GM18499 (cell line): ENCODE measurements around the gene CMSS1.
"Not testable (repeated sequence)": the region's sequence is repeated elsewhere in the genome, so short reads cannot be mapped to it uniquely, and the experiment has no call there.

Experiments used
- ATAC-seq: cut with Tn5 transposase; IDR thresholded peaks from one replicate; pipeline ENCODE4 v1.9.1; 2021; ENCODE audit warnings: moderate number of reproducible peaks; ENCODE audit not compliant: insufficient read depth, unreplicated experiment

Gene CMSS1

DNA sequence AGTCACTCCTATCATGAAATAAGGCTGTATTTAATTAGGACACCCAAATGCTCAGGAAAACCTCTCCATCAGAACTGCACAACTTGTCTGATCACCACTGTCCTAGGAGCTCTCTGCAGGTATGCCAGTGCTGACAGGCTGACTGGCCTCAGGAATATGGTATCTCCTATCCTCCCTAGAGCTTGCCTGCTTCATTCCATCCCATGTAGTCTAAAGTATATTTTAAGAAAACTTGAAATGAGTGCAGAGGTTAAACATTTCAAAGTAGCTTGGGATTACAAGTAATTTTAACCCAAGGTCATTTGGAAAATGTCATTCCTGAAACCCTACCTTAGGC, 273.0 kb downstream of the CMSS1 start:
- ATAC-seq = no peak

- no peak for ATAC-seq
Measured at GRCh38 chr3:100093831-100094230, 276.2 kb downstream of the CMSS1 start.

GRCh38 chr3:100096286-100096685, 278.6 kb downstream of the CMSS1 start:
- not testable (repeated sequence) for ATAC-seq

- no peak for ATAC-seq
Measured at GRCh38 chr3:100096866-100097265, 279.2 kb downstream of the CMSS1 start.

- ATAC-seq = no peak
Measured at GRCh38 chr3:100097919-100098783, 280.5 kb downstream of the CMSS1 start.

DNA sequence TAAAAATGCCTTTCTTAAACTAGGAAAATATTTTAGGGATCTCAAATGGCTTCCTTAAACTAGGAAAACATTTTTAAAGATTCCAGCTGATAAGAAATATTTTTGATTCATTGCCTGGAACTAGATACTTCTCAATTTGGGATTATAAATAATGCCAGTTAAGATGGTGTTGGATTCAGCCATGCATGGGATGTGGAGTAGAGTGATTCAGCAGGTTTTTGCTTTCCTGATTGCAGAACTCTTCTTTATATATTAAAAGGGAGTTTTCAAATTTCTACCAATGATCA, 281.1 kb downstream of the CMSS1 start:
- ATAC-seq = no peak

- no peak for ATAC-seq
Measured at GRCh38 chr3:100099621-100100020, 282.0 kb downstream of the CMSS1 start.

GRCh38 chr3:100100425-100100824, 282.8 kb downstream of the CMSS1 start:
- no peak for ATAC-seq

DNA sequence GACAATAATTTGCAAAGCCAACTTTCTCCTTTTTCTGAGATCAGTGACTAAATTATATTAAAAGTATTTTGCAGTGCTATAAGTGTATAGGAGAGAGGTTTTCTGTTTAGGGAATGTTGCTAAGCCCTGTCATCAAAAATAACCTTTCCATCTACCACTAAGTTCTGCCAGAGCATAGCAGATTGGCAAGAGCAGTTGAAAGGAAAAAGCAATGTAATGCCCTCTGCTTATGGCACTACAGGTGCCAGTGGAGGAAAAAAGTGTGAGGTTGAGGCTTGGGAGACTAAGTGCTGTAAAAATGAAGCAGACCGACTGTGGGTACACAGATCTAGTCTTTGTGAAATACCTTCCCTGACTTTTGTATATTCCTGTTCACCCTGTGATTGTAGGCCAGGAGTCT, 285.1 kb downstream of the CMSS1 start:
- ATAC-seq = no peak

DNA sequence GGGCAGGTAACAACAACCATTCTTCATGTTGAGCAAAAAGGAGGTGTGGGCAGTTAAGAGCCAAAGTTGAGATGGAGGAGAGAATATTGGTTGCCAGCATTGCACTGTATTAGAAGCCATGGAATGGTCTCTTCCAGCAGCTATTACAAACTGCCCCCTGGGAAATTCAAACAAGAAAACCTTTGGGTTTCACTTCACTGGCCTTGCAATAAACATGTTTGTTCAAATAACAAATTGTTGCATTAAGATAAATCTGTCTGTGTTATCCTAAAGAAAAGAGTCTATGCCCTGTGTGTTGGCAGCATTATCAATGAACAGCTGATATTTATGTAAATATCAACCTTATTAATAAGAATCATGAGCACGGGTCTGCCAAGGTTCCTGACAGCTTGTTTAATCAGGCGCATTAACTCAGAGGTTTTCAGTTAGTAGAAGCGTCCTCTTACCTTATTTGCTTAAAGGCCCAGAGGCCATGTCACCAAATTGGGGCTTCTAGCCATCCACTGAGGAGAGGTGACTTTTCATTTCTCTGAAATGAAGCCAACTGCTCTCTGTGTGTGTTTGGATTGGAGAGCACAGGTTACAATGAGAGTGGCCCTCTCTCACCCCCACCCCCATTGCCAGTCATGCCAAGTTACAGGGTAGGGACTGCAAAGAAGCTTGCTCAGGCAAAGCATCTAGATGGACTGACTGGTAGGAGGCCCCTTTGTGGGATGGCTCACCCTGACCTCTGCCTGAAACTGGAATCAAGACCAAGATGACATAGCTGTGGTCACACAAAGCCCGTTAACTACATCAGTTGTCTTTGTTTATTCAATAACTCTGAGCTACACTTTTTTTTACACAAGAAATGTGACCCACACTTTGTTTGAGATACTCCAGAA, 286.1 kb downstream of the CMSS1 start:
- ATAC-seq = peak; percentile 78

DNA sequence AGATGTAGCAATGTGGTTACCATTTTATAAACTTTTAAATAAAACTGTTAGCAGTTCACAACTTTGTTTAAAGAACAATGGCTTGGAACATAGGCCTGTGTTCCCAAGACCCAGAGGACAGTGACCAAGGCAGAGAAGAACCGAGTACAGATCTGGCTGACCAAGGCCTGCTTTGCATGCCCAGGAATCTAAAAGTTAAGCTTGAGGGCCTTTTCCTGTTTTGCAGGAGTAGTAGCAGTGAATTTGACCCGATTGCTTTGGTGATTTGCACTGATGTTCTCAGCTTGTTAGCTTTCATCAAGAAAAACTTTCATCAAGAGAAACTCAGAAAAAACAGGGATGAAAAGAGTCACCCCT, 286.8 kb downstream of the CMSS1 start:
- peak; percentile 14 for ATAC-seq

GRCh38 chr3:100104817-100105413, 287.3 kb downstream of the CMSS1 start:
- ATAC-seq = no peak

DNA sequence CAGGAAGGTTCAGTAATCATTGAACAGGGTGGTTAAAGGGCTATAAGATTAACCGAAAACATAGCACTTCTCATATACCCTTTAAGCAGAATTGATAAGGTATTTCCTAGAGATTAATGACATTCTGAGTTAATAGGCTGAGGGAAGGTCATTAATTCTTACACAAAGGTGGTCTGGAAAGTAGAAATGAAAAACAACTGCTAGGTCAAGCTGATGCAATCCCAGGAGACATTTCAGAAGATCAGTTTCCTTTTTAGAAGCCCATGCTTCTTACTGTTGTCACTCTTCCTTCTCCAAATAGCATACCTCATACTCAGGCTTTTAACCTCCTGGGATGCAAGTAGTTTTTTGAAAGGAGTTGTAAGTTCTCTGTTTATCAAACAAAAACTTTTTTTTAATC, 287.8 kb downstream of the CMSS1 start:
- no peak for ATAC-seq

DNA sequence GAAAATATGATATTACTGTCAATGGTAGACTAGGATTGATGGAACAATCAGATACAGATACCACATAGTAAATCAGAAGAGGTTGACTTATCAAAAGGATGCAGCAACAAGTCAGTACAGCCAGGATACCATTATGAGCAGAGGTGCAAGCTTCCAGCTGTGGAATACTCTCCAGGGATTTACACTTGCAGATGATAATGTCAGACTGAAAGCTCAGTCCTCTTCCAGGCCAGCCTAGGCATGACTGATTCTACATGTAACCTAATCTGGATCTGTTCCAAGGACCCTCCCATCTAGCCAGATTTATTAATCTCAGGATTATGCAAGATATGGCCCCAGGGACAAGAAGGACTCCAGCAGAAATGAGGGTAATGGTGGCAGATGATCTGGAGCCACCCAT, 288.4 kb downstream of the CMSS1 start:
- ATAC-seq = no peak

GRCh38 chr3:100106531-100107141, 289.0 kb downstream of the CMSS1 start:
- ATAC-seq = no peak

DNA sequence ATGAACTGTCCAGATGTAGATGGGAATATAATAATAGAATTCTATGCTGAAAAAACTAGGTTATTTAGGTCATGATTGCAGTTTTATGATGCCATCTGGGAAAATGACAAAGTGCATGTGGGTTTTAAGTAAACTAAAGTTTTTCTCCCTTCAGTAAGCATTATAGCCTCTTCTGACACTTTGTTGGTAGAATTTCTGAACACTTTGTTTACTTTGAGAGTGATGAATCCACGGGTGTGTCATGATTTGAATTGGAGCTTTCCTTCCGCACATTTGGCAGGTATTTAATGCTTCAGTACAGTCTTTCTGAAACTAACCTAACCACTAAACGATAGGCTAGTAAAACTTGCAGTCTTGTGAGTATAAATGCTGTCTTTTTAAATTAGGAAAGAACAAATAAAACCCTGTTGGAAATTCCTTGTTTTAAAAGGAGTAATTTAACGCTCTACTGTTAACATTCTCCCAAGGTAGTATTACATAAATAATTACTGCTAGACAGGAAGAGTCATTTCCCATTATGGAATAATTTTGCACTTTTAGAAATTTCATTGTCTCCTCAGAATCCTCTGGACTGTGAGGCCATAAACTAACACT, 289.7 kb downstream of the CMSS1 start:
- ATAC-seq = no peak

GRCh38 chr3:100108464-100109079, 290.9 kb downstream of the CMSS1 start:
- ATAC-seq = no peak

DNA sequence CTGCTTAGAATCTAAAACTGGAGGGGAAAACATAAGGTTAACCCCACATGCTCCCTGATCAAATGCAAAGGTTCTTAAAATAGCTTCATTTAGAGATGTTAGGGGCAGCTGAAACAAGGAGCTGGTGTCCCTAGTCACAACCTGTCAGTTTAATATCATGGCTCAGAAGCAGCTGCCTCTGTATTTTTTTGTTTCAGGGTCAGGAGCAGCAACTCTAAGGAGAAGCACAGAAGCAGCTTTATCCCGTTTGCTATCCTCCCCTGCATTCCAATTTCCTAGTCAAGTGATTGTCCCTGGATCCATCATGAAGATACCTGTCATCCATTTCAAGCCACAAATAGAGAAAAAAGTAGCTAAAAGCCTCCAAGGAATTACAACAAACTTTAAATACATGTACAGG, 292.5 kb downstream of the CMSS1 start:
- ATAC-seq = no peak

- no peak for ATAC-seq
Measured at GRCh38 chr3:100111728-100112127, 294.1 kb downstream of the CMSS1 start.

DNA sequence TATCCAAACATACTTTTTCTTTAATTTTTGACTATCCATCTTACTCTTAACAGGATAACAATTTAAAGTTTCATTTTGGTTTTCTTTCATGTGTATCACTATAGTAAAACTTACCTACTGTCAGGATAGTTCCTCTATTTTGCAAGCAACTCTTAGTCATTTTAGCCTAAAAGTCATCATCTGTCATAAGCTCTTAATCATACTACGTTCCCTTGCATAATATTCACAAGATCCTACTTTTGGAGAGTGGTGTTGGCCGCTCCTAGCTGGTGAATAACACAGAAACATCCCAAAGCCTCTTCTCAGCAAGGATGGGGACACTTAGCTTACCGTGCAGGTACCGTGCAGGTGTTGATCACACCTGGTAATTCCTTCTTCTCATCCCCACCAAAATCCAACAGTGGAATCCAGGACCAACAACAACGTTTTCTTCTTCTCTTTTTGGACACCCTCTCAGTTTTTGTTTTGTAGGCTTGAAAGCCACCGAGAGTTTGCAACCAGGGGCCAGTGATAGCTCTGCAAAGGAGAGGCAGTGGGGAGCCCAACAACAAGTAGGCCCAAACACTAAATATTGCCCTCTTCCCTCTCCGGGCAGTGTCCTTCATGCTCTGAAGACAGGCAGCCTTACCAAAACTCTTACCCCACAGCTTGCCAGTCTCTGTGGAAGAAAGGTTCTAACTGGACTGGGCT, 296.2 kb downstream of the CMSS1 start:
- ATAC-seq = no peak
